ENCODE measurements around the gene BMPR1B. TPM values are rescaled to one million over a fixed set of nuclear protein-coding genes. Genes with fewer than 3 reads are reported as not detected.

The BMPR1B gene
- total and polyA plus RNA-seq, 9 of the 15 experiments (the other 6 are each of a cell fraction or from before 2014, with no cell fraction given): 0.01 TPM; not detected in 8

GRCh38 chr4:95105983-95106382 is 348.2 kb downstream of the BMPR1B start:
- CTCF ChIA-PET (ENCODE audit: low intra/inter-chr PET ratio): no interaction called here
- FAIRE-seq: no peak
- H3K79me2 ChIP-seq (ENCODE audit: control insufficient read depth, insufficient read depth, low read length): no peaks in the 10 kb centered on the region
- H3K9me1 ChIP-seq (ENCODE audit: control insufficient read depth, insufficient read depth, low read length): no peaks in the 10 kb centered on the region
- H3K27me3 ChIP-seq (ENCODE audit: control insufficient read depth in 2 of 2, insufficient read depth in 2 of 2, low read length in 2 of 2): no peaks in the 10 kb centered on the region
- H3K4me2 ChIP-seq (ENCODE audit: insufficient read depth, low read length): no peak overlapping the region
- intact Hi-C loops (cut with micrococcal nuclease) (no loop called here), in situ Hi-C loops (cut with MboI) (loop anchor here (25.0 kb wide), 1 partner anchor 469 kb away; no protein-coding TSS in a partner anchor)
- POLR2A ChIA-PET: no interaction called here
- no peak overlapping the region for H3K27ac ChIP-seq (ENCODE audit: extremely low read depth, low read depth, low read length)
- H3K9ac ChIP-seq (ENCODE audit: insufficient read depth in 1 of 2, low read depth in 2 of 2, low read length in 2 of 2): no peak overlapping the region
- H4K20me1 ChIP-seq (replicated peaks; ENCODE audit: control insufficient read depth, insufficient read depth, low read length): no peaks in the 10 kb centered on the region
- no peak for ATAC-seq
- H3K36me3 ChIP-seq (ENCODE audit: control insufficient read depth, insufficient read depth, low read length): no peaks in the 10 kb centered on the region
- WGBS (ENCODE audit: insufficient coverage, low coverage, missing lambda C conversion rate): 0% methylated on average over 2 of the region's 2 CpGs
- no peak for DNase-seq (ENCODE audit: extremely low read depth in 1 of 4, low spot score in 3 of 4)
- no TSS peak for BruUV-seq (replicated peaks)
- H3K4me3 ChIP-seq: no peak overlapping the region
- H2AFZ ChIP-seq (ENCODE audit: low read depth, low read length): no peak overlapping the region
- H3K9me3 ChIP-seq (replicated peaks; ENCODE audit: control insufficient read depth, insufficient read depth, low read depth, low read length): no peaks in the 10 kb centered on the region
- no peaks in the 10 kb centered on the region for H3K4me1 ChIP-seq (replicated peaks in 1 of 2; ENCODE audit: control insufficient read depth in 2 of 2, insufficient read depth in 2 of 2, low read length in 2 of 2)
- TF ChIP-seq ETV6 (IDR thresholded peaks at IDR 0.05; ENCODE audit: borderline replicate concordance in 1 of 2, low read depth in 2 of 2, low read length in 1 of 2) (no peak), ETV6 (CRISPR knock-in tag; IDR thresholded peaks at IDR 0.05; ENCODE audit: borderline replicate concordance) (no peak), CBFA2T3 (IDR thresholded peaks at IDR 0.05) (no peak), SAP30 (IDR thresholded peaks at IDR 0.05; ENCODE audit: borderline replicate concordance, insufficient read depth, low read depth, low read length, poor library complexity, severe bottlenecking) (no peak), ZNF124 (CRISPR knock-in tag; IDR thresholded peaks at IDR 0.05) (no peak), PRDM10 (IDR thresholded peaks at IDR 0.05; ENCODE audit: partially characterized antibody) (no peak), ZBTB43 (CRISPR knock-in tag; IDR thresholded peaks at IDR 0.05) (no peak), HDAC1 (IDR thresholded peaks at IDR 0.05) (no peak), FOXA3 (CRISPR knock-in tag; conservative IDR thresholded peaks at IDR 0.05 in 1 of 2, IDR thresholded peaks at IDR 0.05 in 1 of 2) (no peak), E2F4 (CRISPR knock-in tag; IDR thresholded peaks at IDR 0.05; ENCODE audit: low read depth) (no peak), SMARCB1 (IDR thresholded peaks at IDR 0.05; ENCODE audit: insufficient read length, low read depth) (no peak), FOXO4 (CRISPR knock-in tag; IDR thresholded peaks at IDR 0.05) (no peak), CHD1 (IDR thresholded peaks at IDR 0.05; ENCODE audit: low read length) (no peak), BDP1 (IDR thresholded peaks at IDR 0.05; ENCODE audit: insufficient read depth, insufficient read length) (no peak), TEAD2 (tag; IDR thresholded peaks at IDR 0.05) (no peak), ZNF140 (CRISPR knock-in tag; IDR thresholded peaks at IDR 0.05) (no peak)
